Activated naive CD4-positive, alpha-beta T cell treated with anti-CD3 and anti-CD28 coated beads, Interleukin-2, amount 10 ng/mL, durations not matched to agents 7 days and 5 days (primary cell): ENCODE measurements around the gene SUB1.

Source experiments
- CTCF ChIA-PET: fragments of 350-600 bp; sonication (Branson Sonifier 250); formaldehyde crosslinking; loops from one replicate; lab custom pipeline; 2021; ENCODE audit warnings: antibody characterized with exemption; lab: Charles Lee
- DNase-seq: peaks from one replicate; pipeline ENCODE4 v3.0.0-alpha.2; 2020
- H3K27ac Mint-ChIP-seq: one replicate; pipeline ENCODE4 v1.8.0; 2021; ENCODE audit warnings: mild to moderate bottlenecking, moderate library complexity, mixed read lengths
- H3K27me3 Mint-ChIP-seq: one replicate; pipeline ENCODE4 v1.8.0; 2021; ENCODE audit warnings: mild to moderate bottlenecking, mixed read lengths
- H3K36me3 Mint-ChIP-seq: one replicate; pipeline ENCODE4 v1.8.0; 2021; ENCODE audit warnings: mixed read lengths
- H3K4me1 Mint-ChIP-seq: one replicate; pipeline ENCODE4 v1.8.0; 2021; ENCODE audit warnings: mixed read lengths
- H3K4me3 Mint-ChIP-seq: one replicate; pipeline ENCODE4 v1.8.0; 2021; ENCODE audit warnings: mild to moderate bottlenecking, moderate library complexity, mixed read lengths
- H3K9me3 Mint-ChIP-seq: one replicate; pipeline ENCODE4 v1.8.0; 2021; ENCODE audit warnings: mixed read lengths

The SUB1 gene

DNA sequence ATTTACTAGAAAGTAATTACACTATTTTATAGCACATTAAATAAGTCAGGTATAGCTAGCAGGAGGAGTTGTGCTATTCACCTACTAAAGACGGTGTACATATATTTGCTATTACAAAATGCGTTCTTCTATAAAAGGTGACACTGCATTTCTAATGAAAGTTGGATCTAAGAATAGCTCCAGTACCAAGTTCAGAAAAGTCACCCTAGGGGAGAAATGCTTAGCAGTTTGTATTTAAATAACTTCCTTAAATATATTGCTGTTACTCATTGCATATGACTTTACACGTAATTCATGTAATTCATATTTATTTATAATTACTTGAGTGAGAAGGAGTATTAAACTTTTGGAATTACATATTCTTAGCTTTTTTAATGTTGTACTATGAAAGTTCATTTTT, 7.0 kb upstream of the SUB1 start:
- Mint-ChIP-seq H3K36me3 (peaks cover 2% of the 10 kb centered on the region), H3K4me1 (peaks cover 29% of the 10 kb centered on the region), H3K4me3 (no peak overlapping the region), H3K9me3 (no peaks in the 10 kb centered on the region), H3K27ac (no peak overlapping the region), H3K27me3 (peaks cover 16% of the 10 kb centered on the region)
- no peak for DNase-seq
- CTCF ChIA-PET: interaction anchor here (2.1 kb wide), 1 partner anchor 88 kb away, joined by 9 read pairs; no protein-coding TSS in a partner anchor

DNA sequence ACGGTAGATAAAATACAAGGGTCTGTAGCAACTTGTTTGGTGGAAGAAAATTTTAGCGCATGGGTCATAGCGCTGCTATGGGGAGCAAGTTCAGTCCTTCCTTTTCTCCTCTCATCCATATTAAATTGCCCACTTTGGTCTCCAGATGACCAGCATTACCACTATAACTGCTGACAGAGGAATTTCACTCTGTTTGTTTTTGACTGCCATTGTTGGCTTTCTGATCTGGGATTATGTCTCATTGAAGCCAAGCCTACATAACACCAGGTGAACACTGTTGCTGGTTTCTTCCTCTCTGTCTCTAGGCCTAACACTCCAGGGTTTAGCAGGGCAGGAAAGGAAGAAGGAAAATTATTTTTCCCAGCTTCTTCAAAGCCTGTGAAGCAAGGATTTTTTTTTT, 6.6 kb upstream of the SUB1 start:
- Mint-ChIP-seq H3K4me3 (no peak overlapping the region), H3K27me3 (peaks cover 16% of the 10 kb centered on the region), H3K36me3 (peaks cover 2% of the 10 kb centered on the region), H3K4me1 (peaks cover 33% of the 10 kb centered on the region), H3K9me3 (no peaks in the 10 kb centered on the region), H3K27ac (no peak overlapping the region)
- DNase-seq: no peak
- CTCF ChIA-PET: interaction anchor here (2.1 kb wide), 1 partner anchor 89 kb away, joined by 9 read pairs; no protein-coding TSS in a partner anchor

DNA sequence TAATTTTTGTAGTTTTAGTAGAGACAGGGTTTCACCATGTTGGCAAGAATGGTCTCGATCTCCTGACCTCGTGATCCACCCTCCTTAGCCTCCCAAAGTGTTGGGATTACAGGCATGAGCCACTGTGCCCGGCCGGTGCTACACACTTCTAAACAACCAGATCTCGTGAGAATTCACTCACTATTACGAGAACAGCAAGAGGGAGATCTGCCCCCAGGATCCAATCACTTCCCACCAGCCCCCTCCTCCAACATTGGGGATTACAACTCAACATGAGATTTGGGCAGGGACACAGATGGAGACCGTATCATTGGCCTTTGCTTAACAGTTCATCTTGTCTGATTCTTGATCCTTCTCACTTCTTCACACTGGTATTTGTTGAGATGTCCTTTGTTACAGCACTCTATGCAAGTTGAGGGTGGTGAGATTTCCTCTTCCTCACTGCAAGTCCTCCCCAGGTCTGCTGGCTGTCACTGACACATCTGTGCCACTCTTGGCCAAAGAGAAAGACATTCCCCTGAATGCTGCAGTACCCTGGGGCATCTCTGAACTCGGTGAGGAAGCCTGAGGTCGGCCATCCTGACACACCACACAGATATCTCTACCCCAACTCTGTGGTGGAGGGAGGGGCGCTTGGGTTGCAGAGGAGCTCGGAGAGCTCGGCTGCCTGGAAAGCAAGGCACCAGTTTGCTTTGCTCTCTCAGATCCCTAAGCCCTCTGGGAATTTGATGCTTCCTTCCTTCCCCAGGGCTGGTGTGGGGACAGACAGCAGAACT, 4.2 kb upstream of the SUB1 start:
- Mint-ChIP-seq H3K27ac (no peak overlapping the region), H3K9me3 (no peaks in the 10 kb centered on the region), H3K36me3 (peaks cover 5% of the 10 kb centered on the region), H3K4me3 (no peak overlapping the region), H3K27me3 (peaks cover 10% of the 10 kb centered on the region), H3K4me1 (peaks cover 49% of the 10 kb centered on the region)
- DNase-seq: no peak
- CTCF ChIA-PET: no interaction called here

DNA sequence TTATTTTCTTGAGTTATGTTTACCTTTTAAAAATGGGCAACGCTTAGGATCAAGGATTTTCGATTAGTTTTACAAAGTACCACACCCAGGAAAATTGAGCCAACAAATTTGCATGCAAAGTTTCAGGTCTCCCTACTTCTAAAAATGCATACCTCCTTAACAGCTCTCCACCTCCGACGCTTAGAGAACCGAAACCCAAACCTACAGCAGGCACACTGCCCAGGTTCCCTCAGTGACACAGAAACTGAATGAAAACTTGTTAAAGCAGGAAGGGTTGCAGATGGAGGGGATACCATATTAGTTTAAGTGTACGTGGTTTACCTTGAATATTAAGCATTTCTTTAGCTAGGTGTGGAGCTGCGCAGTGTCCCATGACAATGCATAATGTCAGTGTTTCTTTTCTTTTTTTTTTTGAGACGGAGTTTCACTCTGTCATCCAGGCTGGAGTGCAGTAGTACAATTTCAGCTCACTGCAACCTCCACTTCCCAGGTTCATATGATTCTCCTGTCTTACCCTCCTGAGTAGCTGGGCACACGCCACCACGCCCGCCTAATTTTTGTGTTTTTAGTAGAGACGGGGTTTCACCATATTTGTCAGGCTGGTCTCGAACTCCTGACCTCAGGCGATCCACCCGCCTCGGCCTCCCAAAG, 1.6 kb upstream of the SUB1 start:
- Mint-ChIP-seq H3K27ac (peak overlapping the region; percentile 95), H3K36me3 (peaks cover 17% of the 10 kb centered on the region), H3K9me3 (no peaks in the 10 kb centered on the region), H3K4me3 (peak overlapping the region; percentile 27), H3K4me1 (peaks cover 67% of the 10 kb centered on the region), H3K27me3 (peaks cover 5% of the 10 kb centered on the region)
- DNase-seq: peak; percentile 56
- CTCF ChIA-PET: interaction anchor here (1.4 to 2.0 kb wide), 3 partner anchors 46 to 351 kb away, joined by 3 to 14 read pairs (median 3); no protein-coding TSS in a partner anchor

DNA sequence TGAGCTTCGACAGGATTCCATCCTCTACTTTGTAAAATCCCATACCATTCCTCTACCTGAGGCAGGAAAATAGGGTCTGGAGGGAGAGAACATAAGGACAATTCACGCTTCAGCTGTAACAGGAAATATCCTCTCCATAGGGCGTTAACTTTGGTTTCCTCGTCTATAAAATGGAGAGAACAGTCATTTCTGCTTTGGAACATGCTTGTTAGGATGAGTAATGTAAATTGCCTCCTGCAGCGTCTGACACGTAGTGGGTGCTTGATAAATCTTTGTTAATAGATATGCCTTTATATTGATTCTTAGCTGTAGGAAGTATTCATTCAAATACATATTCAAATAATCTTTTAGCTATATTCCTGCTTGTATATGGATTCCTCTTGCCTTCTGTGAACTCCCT, 711 bp upstream of the SUB1 start:
- peak overlapping the region; percentile 90 for H3K4me3 Mint-ChIP-seq
- H3K4me1 Mint-ChIP-seq: peaks cover 72% of the 10 kb centered on the region
- H3K27ac Mint-ChIP-seq: peak overlapping the region; percentile 95
- H3K27me3 Mint-ChIP-seq: peaks cover 5% of the 10 kb centered on the region
- CTCF ChIA-PET: interaction anchor here (0.6 to 1.2 kb wide), 4 partner anchors 42 to 97 kb away, joined by 3 read pairs; no protein-coding TSS in a partner anchor
- DNase-seq: no peak
- peaks cover 22% of the 10 kb centered on the region for H3K36me3 Mint-ChIP-seq
- no peaks in the 10 kb centered on the region for H3K9me3 Mint-ChIP-seq

DNA sequence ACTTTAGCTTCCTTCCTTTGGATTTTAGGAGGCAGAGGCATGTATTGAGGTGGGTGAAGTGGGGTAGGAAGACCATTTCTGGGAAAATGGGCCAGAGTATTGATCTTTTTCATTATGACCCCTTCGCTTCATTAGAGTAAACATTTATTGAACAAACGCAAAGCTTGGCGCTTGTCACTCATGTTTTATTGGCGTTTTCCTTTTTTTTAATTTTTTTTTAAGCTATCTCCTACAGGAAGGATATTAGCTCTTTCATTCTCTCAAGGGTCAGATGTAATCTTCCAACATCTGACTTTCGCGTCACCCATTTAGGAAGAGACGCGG, 273 bp upstream of the SUB1 start:
- H3K27me3 Mint-ChIP-seq: peaks cover 5% of the 10 kb centered on the region
- H3K27ac Mint-ChIP-seq: peak overlapping the region; percentile 95
- peaks cover 22% of the 10 kb centered on the region for H3K36me3 Mint-ChIP-seq
- no peak for DNase-seq
- H3K4me3 Mint-ChIP-seq: peak overlapping the region; percentile 90
- peaks cover 72% of the 10 kb centered on the region for H3K4me1 Mint-ChIP-seq
- H3K9me3 Mint-ChIP-seq: no peaks in the 10 kb centered on the region
- CTCF ChIA-PET: interaction anchor here (0.9 to 1.2 kb wide), 3 partner anchors 43 to 98 kb away, joined by 3 read pairs; no protein-coding TSS in a partner anchor

DNA sequence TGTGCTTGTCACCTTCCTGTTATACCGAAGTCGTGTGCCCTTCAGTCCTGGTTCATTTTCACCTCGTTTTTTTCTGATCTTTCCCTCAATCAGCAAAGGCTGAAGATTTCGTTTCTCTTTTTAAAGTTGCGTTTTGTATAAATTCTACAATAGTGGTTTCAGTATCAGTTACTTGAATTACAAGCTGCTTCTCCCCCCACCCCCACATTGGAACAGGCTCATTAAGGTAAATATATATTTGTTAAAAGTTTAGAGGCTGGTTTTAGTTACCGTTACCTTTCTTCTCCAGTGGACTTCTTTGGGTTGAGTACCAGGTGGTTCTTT, 881 bp downstream of the SUB1 start:
- peak overlapping the region; percentile 90 for H3K4me3 Mint-ChIP-seq
- peaks cover 2% of the 10 kb centered on the region for H3K27me3 Mint-ChIP-seq
- H3K4me1 Mint-ChIP-seq: peaks cover 68% of the 10 kb centered on the region
- CTCF ChIA-PET: interaction anchor here (6.3 kb wide), 1 partner anchor 98 kb away, joined by 265 read pairs; no protein-coding TSS in a partner anchor
- H3K36me3 Mint-ChIP-seq: peaks cover 25% of the 10 kb centered on the region
- no peak for DNase-seq
- no peaks in the 10 kb centered on the region for H3K9me3 Mint-ChIP-seq
- peak overlapping the region; percentile 95 for H3K27ac Mint-ChIP-seq

DNA sequence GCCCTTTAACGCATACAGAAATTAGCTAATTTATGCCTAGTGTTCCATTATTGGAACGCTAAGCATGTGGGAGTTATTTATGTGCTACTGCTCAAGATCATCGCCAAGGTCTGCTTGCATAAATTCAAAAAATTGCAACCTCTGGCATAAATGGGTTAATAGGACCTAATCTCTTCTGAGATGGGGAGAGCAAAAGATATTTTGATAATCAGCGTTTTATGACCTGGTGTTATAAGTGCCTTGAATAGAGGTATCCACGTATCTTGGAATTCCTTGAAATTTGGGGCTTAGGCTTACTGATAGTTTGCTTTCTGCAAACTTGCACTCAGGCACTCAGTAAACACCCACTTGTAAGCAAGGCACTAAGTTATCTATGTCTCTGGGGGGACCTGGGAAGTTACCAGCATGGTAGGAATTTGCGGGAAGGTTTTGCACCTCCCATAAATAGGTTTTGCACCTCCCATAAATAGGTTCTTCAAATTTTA, 1.8 kb downstream of the SUB1 start:
- peak overlapping the region; percentile 90 for H3K4me3 Mint-ChIP-seq
- peak overlapping the region; percentile 95 for H3K27ac Mint-ChIP-seq
- H3K27me3 Mint-ChIP-seq: no peaks in the 10 kb centered on the region
- H3K4me1 Mint-ChIP-seq: peaks cover 67% of the 10 kb centered on the region
- CTCF ChIA-PET: interaction anchor here (1.3 to 6.3 kb wide), 2 partner anchors 90 to 99 kb away, joined by 4 to 265 read pairs; no protein-coding TSS in a partner anchor
- H3K36me3 Mint-ChIP-seq: peaks cover 31% of the 10 kb centered on the region
- no peak for DNase-seq
- H3K9me3 Mint-ChIP-seq: no peaks in the 10 kb centered on the region

DNA sequence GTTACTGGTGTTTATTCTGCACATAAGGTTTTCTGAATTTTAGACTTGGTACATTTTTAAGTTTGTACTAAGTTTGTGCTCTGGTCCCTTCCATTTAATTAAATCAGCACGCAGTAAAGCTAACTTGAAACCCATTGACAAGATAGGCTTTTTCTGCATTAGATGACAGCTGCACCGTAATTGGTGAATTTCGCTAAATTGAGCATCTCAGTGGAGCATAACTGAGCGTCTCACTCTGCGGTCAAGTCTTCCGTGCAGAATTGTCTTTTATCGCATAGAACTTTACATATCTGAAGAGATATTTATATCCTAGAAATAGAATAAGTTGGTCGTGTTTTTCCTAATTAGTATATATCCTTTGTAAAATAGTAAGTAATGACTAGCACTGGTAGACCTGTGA, 4.1 kb downstream of the SUB1 start:
- Mint-ChIP-seq H3K9me3 (no peaks in the 10 kb centered on the region), H3K36me3 (peaks cover 47% of the 10 kb centered on the region), H3K4me3 (no peak overlapping the region)

DNA sequence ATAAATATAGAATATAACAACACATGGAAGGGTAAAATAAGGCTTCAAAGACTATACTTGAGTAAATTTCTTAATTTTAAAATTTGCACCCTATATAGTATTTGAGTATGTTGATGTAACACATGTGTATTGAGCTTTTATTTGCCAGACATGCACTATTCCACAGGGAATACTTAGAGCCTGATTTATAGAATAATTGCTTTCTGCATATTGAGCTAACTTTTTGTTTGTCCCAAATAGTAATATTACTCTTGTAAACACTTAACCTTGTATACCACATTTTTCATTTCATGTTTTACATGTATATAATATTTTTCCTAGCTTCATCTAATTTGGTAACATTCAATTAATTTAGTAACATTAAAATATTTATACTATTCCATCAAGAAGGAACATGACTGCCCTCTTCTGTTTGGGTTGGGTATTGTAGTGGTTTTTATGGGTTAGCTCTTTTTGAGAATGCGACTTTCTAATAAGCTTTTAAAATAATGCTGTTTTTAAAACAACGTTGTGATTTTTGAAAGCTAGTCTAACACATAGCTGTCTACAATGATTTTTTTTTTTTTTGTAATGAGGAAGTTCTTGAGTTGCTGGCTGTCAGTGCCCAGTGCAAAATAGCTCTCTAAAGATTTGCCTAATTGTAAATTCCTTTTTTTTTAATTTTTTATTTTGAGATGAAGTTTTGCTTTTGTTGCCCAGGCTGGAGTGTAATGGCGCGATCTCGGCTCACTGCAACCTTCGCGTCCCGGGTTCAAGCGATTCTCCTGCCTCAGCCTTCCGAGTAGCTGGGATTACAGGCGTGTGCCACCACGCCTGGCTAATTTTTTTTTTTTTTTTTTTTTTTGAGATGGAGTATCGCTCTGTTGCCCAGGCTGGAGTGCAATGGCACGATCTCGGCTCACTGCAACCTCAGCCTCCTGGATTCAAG, 4.8 kb downstream of the SUB1 start:
- Mint-ChIP-seq H3K9me3 (no peaks in the 10 kb centered on the region), H3K27me3 (no peaks in the 10 kb centered on the region), H3K27ac (no peak overlapping the region), H3K4me1 (peaks cover 62% of the 10 kb centered on the region), H3K4me3 (no peak overlapping the region), H3K36me3 (peaks cover 48% of the 10 kb centered on the region)
- DNase-seq: peak; percentile 34
- CTCF ChIA-PET: interaction anchor here (0.6 to 6.3 kb wide), 42 partner anchors 9 to 450 kb away, joined by 3 to 265 read pairs (median 4); partner anchors contain the start of gene ZFR

More for the DNA sequence above, 4.1 kb downstream of the SUB1 start:
- CTCF ChIA-PET: interaction anchor here (0.9 to 6.3 kb wide), 30 partner anchors 10 to 449 kb away, joined by 3 to 265 read pairs (median 5); partner anchors contain the start of gene ZFR
- H3K27me3 Mint-ChIP-seq: no peaks in the 10 kb centered on the region
- peaks cover 62% of the 10 kb centered on the region for H3K4me1 Mint-ChIP-seq
- no peak for DNase-seq
- no peak overlapping the region for H3K27ac Mint-ChIP-seq

DNA sequence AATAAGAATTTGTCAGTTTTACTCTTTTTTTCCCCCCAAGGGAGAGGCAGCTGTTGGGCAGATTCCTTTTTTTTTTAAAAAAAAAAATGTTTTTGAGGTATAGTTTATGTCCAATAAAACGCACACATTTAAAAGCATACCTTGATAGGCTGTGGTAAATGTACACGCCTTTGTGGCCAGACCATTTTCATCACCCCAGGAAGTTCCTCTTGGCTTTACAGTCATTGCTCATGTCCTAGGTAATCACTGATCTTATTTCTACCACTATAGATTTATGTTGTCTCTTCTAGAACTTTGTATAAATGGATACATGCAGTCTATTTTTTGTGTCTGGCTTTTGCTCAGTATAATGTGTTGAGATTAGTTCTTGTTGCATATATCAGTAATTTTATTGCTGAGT, 9.8 kb downstream of the SUB1 start:
- Mint-ChIP-seq H3K27ac (no peak overlapping the region), H3K4me1 (peaks cover 71% of the 10 kb centered on the region), H3K27me3 (no peaks in the 10 kb centered on the region), H3K36me3 (peaks cover 68% of the 10 kb centered on the region), H3K9me3 (no peaks in the 10 kb centered on the region), H3K4me3 (no peak overlapping the region)
- CTCF ChIA-PET: no interaction called here
- DNase-seq: no peak

DNA sequence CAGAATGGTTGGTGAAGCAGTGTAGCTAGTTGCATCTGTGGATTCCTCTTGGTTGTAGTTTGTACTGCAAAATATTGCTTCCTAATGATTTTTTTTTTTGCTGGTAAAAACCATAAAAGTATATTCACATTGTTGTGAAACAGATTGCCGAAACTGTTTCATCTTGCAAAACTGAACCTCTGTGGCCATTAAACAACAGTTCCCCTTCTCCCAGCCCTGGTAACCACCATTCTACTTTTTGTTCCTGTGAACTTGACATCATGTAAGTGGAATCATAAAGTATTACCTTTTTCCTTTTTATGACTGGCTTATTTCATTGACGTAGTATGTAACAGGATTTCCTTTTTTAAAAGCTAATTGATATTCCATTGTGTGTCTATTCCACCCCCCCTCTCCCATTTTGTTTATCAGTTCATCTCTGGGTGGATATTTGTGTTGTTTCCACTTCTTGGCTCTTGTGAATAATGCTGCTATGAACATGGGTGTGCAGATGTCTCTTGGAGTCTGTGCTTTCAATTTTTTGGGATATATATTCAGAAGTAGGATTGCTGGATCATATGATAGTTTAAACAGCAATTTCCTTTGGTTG, 11.8 kb downstream of the SUB1 start:
- peak overlapping the region; percentile 4 for H3K27ac Mint-ChIP-seq
- peaks cover 71% of the 10 kb centered on the region for H3K36me3 Mint-ChIP-seq
- H3K9me3 Mint-ChIP-seq: no peaks in the 10 kb centered on the region
- CTCF ChIA-PET: interaction anchor here (0.9 to 1.7 kb wide), 2 partner anchors 107 to 365 kb away, joined by 4 to 8 read pairs; no protein-coding TSS in a partner anchor
- no peaks in the 10 kb centered on the region for H3K27me3 Mint-ChIP-seq
- no peak for DNase-seq
- peaks cover 65% of the 10 kb centered on the region for H3K4me1 Mint-ChIP-seq
- H3K4me3 Mint-ChIP-seq: no peak overlapping the region

DNA sequence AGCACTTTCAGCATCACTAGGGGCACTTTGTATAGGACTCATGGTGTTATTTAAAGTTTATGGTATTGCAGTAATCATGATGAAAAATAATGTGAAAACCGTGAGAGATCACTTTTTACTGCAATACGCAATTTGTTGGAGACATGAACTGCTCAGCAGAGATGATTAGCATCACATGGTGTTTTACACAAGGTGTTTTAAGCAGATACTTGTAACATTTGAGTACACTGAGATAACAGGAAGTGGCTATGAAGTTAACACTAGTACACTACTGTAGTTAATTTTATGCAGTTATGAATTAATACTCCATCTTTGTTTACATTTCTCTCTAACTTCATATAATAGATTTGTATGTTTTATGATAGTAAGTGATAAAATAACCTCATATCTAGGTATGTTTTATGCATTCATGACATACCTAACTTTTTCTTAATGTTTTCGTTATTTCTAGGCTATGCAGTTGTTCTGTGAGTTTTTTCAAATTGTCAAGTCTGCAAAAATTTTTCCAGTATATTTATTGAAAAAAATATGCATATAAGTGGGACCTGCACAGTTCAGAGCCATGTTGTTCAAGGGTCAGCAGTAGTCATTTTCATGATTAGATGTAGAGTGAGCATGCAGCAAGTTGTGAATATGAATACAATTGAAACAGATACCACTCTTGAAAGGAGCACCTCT, 13.0 kb downstream of the SUB1 start:
- Mint-ChIP-seq H3K4me3 (no peak overlapping the region), H3K9me3 (no peaks in the 10 kb centered on the region), H3K27me3 (no peaks in the 10 kb centered on the region), H3K27ac (peak overlapping the region; percentile 66), H3K4me1 (peaks cover 54% of the 10 kb centered on the region), H3K36me3 (peaks cover 69% of the 10 kb centered on the region)
- DNase-seq: no peak
- CTCF ChIA-PET: interaction anchor here (1.2 to 1.8 kb wide), 3 partner anchors 8 to 109 kb away, joined by 4 to 10 read pairs (median 8); no protein-coding TSS in a partner anchor
